COLO668 (cell line): ENCODE results near the gene KRTAP1-4.
A peak's percentile ranks its signal among the peaks of the same experiment; 100 is the strongest.
"Not testable (repeated sequence)": the region's sequence is repeated elsewhere in the genome, so short reads cannot be mapped to it uniquely, and the experiment has no call there.

Experiments used
- DNase-seq: peaks from one replicate; lab custom pipeline; 2025; ENCODE audit not compliant: unreplicated experiment; lab: John Stamatoyannopoulos, UW

Gene KRTAP1-4

DNA sequence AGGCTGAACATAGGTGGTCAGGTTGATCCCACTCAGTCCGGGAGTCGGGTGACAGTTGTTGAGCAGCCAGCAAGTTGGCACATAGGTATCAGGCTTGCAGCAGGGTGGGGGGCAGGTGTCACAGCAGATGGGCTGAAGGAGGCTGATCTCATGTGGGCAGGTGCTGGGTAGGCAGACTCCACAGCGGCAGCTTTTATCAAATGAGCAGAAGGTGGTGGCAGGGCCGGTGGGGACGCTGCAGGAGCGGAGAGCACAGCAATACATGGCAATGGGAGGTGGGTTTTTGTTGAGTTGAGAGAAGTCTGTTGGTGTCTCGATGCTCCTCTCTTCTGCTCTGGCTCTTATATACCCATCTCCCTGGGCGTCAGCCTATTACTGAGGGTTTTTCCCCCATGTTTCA is 21.2 kb downstream of the KRTAP1-4 start, which contains the start of gene KRTAP3-1:
TSS of gene KRTAP3-1 (minus strand) at position 318 of the 400 bp plus-strand sequence. CDS start at position 264, 54 bp downstream.
- peak; percentile 83 for DNase-seq

GRCh38 chr17:41004397-41004796 is 25.6 kb downstream of the KRTAP1-4 start:
- DNase-seq, result peak; percentile 33

DNA sequence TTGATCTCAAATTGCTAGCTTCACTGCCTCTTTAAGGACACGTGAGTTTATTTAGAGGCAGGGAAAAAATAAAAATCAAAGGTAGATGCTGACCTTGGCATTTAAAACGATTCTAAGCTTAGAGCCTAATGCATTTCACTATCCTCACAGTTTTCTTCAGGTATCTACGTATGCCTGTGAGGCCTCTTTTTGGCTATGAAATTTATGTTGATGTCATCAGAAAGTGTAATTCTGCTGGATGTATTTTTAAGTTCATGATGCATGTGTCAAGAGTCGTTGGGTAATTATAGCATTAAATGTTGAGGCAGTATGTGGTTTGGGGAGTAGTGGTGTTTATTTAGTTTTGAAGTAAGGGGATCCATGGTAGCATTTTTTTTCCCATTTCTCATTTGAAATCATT is 26.1 kb downstream of the KRTAP1-4 start:
- no peak for DNase-seq

DNA sequence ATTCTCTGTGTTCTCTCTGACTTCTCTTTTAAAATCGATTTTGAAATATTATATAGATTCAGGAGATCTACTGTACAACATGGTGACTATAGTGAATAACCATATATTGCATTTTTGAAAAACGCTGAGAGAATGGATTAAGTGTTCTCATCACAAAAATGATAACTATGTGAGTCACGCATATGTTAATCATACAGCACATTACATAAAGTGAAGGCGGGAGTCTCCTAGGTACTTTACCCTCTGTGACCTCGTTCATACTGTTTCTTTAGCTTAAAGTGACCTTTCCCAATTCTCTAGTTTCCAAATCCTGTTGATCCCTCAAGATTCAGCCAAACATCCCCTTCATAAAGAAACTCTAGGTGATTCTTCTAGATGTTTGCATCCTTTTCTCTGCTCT is 27.2 kb downstream of the KRTAP1-4 start:
- DNase-seq, result no peak

DNA sequence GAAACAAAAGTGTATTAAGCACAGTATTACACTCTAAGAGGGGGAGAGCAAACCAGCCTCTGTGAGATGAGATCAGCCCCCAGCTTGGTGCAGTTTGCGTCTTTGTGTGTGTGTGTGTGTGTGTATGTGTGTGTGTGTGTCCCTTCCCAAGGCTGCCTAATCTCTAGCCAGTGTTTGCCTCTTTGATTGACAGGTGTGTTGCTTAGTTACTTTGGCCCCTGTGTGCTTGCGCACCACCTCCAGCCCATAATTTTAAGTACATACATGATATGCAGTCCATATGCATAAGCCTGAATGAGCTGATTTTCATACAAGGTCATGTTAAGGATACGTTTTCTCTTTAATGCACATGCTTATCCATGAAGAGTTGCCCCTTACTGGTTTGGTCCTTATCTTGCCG is 28.2 kb downstream of the KRTAP1-4 start:
- no peak for DNase-seq

DNA sequence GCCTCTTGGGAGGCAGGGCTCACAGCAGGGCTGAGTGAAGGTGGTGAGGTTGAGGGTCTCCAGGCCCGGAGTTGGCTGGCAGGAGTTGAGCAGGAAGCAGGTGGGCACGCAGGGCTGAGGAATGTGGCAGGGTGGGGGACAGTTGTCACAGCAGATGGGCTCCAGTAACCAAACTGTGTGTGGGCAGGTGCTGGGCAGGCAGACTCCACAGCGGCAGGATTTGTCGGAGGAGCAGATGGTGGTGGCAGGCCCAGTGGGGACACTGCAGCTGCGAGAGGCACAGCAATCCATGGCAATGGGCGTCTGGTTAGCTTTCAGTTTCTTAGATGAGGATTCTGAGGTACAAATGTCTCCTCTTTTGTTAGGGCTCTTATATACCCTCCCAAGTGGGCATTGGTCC is 30.4 kb downstream of the KRTAP1-4 start, which contains the start of gene KRTAP3-2:
TSS of gene KRTAP3-2 (minus strand) at position 344 of the 400 bp plus-strand sequence. CDS start at position 291, 53 bp downstream.
- DNase-seq, result not testable (repeated sequence)

DNA sequence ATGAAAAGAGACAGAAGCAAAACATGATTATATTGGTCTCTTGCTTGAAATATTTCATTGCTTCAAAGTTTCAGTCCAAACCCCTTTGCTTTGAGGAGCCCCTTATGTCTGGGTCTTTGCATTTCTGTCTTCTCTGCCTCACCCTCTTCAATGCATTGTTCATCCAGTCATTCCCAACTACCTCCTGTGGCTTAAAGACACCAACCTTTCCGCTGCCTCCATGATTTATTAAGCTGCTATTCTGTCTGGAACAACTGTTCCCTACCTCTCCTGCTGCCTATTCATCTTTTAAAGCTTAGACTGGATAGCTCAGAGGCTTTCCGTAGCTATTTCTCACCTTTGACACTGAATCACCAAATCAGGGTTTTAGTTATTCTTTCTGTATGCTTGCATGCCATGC is 32.6 kb downstream of the KRTAP1-4 start:
- no peak for DNase-seq

GRCh38 chr17:40996829-40997228 is 33.2 kb downstream of the KRTAP1-4 start:
- DNase-seq, result no peak

DNA sequence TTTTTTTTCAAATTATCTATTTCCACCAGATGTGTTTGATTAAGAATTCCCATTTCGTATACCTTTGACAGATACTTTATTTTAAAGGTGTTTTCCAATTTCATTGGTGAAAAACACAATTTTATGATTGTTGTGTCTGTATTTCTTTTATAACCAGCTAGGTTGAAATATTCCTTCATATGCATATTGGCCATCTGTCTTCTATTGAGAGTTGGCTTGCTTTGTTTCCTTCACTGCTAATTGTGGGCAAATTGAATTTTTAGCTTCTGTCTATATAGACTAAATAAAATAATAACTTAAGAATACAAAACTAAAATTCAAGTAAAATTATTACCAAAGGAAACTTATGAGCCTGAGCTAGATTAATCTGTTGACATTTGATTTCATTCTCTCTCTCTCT is 34.9 kb downstream of the KRTAP1-4 start:
- no peak for DNase-seq

- DNase-seq, result peak; percentile 30
Measured at GRCh38 chr17:40993839-40994238, 36.2 kb downstream of the KRTAP1-4 start, which contains the start of gene KRTAP3-3. Gene KRTAP3-3 (minus strand): TSS chr17:40994164. CDS start chr17:40994097, 67 bp downstream.

GRCh38 chr17:40993084-40993483 is 36.9 kb downstream of the KRTAP1-4 start:
- no peak for DNase-seq

DNA sequence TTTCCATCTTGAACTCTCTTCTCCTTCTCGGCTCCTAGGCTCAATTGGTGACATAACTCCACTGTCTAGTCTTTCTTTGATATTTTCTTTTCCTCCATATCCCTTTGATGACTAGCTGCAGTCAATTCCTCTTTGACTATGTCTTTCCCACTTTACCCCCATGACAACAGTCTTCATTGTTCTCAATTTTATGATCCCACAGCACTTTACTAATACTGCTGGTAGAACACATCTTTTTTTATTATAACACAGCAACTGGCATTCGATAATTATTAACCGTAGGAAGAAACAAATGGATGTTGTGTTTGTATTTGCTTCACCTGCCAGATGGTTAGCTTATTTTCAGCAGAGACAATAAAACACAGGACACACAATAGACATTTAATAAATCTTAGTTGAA is 37.3 kb downstream of the KRTAP1-4 start:
- no peak for DNase-seq

DNA sequence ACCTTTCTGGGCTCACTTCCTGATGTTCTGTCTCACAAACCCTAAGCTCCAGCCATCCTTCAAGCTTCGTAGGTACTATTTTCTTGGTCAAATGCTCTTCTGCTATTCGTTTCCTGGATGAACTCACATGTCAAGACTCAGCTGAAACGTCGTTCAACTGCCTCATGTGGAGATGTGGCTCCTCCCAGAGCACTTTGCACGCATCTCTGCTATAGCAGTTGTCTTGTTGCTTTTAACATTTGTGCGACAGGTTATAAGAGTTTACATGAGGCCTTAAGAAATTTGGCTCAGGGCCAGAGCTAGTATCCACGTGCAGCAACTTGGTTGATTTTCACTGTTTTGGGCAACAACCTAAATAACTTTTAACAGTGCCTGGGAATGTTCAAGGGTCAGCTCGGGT is 43.1 kb downstream of the KRTAP1-4 start:
- DNase-seq, result no peak

- no peak for DNase-seq
Measured at GRCh38 chr17:40984226-40984625, 45.8 kb downstream of the KRTAP1-4 start, which contains the start of gene KRT40. Gene KRT40 (minus strand): TSS chr17:40984326. CDS start chr17:40984273, 53 bp downstream.

DNA sequence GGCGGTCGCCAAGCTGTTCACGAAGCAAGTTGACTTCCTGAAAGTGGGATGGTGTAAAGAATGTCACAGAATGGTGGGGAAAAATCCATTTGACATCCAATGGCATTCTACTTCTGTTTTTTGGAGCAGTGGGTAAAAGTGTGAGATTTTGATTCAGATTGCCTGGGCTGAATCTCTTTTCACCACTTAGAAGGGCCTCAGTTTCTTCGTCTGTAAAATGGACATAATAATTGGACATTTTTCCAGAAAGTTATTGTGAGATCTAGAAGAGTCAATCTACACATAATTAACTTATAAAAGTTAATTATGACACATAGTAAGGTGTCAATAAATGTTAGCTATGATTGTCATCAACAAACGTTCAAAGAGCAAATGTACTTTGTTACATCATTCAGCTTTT is 48.9 kb downstream of the KRTAP1-4 start:
- DNase-seq, result no peak

GRCh38 chr17:40980596-40980995 is 49.4 kb downstream of the KRTAP1-4 start:
- no peak for DNase-seq

DNA sequence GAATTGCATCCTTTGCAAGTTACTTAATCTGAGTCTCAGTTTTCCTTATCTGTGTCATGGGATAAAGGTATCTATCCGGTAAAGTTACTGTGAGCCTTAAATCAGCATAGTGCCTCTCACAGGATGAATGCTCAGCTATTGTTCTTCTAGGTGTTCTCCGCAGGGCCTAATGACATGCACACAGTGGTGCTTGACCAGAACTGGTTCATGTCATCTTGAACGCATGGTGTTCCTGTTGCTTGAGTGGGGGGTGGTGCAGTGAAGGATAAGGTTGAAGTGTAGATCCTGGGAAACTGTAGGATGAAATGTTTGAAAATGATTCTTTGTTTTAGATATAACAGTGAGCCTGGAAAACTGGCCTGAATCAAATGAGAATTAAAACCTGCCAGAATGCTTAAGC is 49.9 kb downstream of the KRTAP1-4 start:
- DNase-seq, result no peak
